NAMALWA (cell line): ENCODE data around the gene RAB42.
A peak's percentile ranks its signal among the peaks of the same experiment; 100 is the strongest.
"Not testable (repeated sequence)": the region's sequence is repeated elsewhere in the genome, so short reads cannot be mapped to it uniquely, and the experiment has no call there.

Experiments
- DNase-seq: peaks from one replicate; pipeline ENCODE4 v3.0.0-alpha.2; 2015; ENCODE audit warnings: low spot score

Gene RAB42

DNA sequence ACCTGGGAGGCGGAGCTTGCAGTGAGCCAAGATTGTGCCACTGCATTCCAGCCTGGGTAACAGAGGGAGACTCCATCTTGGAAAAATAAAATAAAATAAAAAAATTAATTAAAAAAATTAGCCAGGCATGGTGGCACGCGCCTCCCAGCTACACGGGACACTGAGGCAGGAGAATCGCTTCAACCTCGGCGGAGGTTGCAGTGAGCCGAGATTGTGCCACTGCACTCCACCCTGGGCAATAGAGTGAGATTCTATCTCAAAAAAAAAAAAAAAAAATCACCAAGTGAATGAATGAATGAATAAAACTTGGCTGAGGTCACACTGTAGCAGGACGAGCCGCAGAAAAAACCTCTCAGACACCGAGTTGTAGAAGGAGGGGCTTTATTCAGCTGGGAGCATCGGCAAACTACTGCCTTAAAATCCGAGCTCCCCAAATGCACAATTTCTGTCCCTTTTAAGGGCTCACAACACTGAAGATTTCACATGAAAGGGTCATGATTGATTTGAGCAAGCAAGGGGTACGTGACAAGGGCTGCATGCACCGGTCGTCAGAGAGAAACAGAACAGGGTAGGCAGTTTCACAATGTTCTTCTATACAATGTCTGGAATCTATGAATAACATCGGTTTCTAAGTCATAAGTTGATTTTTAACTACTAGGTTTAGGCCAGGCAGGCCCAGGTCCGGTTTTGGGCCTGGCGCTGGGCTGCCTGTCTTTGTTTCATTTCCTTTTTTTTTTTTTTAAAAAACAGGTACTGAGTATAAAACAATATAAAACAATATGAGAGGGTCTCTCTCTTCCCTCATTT, 5.3 kb upstream of the RAB42 start:
- DNase-seq, result not testable (repeated sequence)

GRCh38 chr1:28592321-28593071, 431 bp downstream of the RAB42 start:
- DNase-seq, result no peak

- DNase-seq, result not testable (repeated sequence)
Measured at GRCh38 chr1:28593988-28594356, 1.9 kb downstream of the RAB42 start.

- not testable (repeated sequence) for DNase-seq
Measured at GRCh38 chr1:28594686-28595411, 2.8 kb downstream of the RAB42 start.

GRCh38 chr1:28595412-28596191, 3.5 kb downstream of the RAB42 start:
- no peak for DNase-seq

- not testable (repeated sequence) for DNase-seq
Measured at GRCh38 chr1:28596276-28596675, 4.2 kb downstream of the RAB42 start.

DNA sequence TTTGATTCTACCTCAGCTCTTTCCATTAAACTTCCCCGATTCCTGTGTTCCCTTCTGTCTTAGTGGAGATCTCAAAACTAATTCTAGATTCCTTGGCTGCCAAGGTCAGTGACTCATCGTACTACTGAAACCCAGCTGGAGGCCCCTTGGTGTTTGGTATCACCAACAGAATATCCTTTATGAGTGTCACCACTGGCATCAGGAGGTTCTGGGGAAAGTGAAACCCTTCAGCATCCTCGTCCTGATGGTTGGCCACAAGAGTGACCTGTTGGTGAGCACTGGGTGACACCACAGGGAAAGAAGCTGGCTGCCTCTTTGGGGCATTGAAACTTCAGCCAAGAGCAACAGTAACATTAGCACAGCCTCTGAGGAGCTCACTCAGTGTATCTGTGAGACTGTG, 9.6 kb downstream of the RAB42 start:
- no peak for DNase-seq

DNA sequence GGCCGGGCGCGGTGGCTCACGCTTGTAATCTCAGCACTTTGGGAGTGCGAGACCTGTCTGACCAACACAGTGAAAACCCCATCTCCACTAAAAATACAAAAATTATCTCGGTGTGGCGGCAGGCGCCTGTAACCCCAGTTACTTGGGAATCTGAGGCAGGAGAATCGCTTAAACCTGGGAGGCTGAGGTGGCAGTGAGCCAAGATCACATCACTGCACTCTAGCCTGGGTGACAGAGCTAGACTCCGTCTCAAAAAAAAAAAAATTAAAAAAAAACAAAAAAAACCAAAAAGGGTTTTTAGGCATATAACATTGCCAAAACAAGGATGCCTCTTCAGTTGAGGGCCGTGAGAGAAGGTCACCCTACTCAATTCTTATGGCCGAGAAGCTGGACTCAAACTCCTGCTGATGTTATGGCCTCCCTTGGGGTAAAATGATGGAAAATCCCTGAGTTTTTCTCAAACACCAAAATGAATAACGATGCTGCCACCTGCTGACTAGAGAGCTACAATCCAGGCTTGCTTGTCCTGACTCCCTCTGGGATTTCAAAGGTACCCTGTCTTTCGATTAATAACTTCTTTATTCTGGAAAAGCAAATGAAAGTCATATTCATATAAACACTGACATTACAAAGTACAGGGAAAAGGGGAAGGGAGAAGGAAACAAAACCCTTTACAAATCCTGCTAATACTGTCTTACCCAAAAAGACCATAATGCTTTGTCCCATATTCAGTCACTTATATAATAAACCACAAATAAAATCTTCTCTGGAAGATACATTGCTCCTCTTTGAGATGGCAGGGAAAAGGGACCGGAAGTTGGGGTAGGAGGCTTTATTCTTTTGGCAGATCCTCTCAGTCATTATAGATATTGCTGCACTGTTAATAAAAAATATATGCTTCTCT, 10.7 kb downstream of the RAB42 start:
- peak; percentile 64 for DNase-seq

- DNase-seq, result no peak
Measured at GRCh38 chr1:28604411-28604810, 12.3 kb downstream of the RAB42 start.

- no peak for DNase-seq
Measured at GRCh38 chr1:28604962-28605361, 12.9 kb downstream of the RAB42 start.

DNA sequence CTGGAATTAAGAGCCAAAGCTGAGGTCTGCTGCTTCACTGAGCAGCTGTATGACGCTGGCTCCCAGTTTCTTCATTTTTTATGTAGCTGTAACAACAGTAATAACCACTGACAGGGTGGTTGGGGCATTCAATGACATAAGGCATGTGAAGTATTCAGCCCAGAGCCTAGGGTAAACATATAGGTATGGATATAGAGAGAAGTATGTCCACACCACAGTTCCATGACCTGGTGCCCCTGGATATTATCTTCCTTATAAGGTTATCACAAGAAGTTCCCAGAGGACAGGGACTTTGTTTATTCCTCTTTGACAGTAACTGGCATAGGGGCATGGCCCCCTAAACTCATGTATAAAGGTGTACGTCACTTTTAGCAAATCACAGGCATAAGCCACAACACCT, 14.7 kb downstream of the RAB42 start:
- DNase-seq, result no peak

DNA sequence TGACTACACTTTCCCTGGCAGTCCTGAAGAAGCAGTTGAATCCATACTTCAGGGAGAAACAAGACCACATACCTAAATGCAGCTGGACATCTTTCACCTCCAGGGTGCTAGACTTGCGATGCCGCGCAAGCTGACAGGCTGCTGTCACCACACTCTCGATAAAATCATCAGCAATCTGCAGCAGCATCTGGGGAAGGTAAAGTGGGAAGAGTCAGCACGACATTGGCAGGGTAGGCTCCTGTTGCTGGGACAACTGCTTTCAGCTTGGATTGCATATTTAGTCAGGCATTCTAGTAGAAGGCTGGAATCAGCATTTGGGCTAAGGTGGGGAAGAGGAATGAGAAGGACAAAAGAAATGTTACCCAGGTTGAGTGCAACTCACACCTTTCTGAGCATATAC, 21.1 kb downstream of the RAB42 start:
- no peak for DNase-seq

DNA sequence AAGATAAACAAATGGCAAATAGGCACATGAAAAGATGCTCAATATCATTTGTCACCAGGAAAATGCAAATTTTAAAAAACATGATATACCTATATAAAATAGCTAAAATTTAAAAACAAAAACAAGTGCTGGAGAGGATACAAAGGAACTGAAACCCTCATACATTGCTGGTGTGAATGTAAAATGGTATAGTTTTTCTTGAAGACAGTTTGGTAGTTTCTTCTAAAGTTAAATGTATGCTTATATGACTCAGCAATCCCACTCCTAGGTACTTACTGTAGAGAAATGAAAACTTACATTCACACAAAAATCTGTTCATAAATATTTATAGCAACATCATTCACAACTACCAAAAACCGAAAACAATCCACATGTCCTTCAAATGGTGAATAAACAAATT, 39.6 kb downstream of the RAB42 start:
- DNase-seq, result no peak

DNA sequence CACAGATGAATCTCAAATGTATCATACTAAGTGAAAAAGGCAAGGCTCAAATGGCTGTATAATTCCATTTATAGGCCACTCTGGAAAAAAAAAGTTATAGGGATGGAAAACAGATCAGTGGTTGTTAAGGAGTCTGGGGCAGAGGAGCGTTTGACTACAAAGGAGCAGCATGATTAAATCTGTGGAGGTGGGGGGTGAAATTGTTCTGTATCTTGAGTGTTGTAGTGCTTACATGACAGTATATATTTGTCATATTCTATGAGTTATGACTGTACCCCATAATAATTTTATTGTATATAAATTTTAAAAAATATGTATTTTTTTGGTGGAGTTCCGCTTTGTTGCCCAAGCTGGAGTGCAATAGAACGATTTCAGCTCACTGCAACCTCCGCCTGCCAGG, 40.5 kb downstream of the RAB42 start:
- no peak for DNase-seq

- DNase-seq, result peak; percentile 77
Measured at GRCh38 chr1:28640766-28641165, 48.7 kb downstream of the RAB42 start.

DNA sequence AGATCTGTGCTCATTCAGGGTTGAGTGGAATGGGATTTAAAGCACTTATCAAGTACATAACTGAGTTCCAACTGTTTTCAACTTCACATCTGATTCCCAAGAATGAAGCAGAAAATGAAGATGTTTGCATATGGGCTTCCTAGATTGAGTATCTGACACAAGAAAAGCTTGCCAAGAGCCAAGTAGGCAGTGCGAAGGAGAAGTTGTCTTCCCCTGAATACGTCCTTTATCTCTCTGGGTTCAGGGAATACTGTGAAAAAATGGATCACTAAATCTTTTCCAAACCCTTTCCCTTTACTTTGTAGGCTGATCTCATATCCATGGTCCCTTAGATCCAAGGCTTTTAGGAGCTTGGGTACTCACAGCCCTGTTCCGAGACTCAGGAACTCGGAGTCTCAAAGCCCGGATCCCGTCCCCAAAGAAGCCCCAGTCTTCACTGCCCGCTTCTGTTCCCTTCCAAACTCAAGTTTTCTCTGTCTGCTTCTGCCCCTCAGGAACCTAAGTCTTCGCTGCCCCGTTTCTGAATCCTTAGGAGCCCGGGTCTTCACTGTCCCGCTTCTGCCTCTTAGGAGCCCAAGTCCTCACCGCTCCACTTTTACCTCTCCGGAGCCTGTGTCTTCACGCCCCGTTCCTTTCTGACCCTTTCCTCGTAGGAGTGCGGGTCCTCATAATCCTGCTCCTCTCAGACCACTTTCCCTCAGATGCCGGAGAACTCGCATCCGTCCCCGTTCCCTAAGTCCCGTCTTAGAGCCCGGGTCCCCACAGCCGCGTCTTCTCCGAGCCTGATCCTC, 50.2 kb downstream of the RAB42 start:
- DNase-seq, result peak; percentile 49

GRCh38 chr1:28642847-28643635, 51.0 kb downstream of the RAB42 start, which contains the start of gene TAF12:
Gene TAF12, minus strand, starts transcription at chr1:28643067. Its CDS starts 20,986 bp downstream, at chr1:28622081.
- peak; percentile 98 for DNase-seq

GRCh38 chr1:28644494-28644893, 52.4 kb downstream of the RAB42 start:
- DNase-seq, result peak; percentile 25
